IPS DF 4.7 (cell line): ENCODE results near the gene DOCK2.
"Not testable (repeated sequence)": the region's sequence is repeated elsewhere in the genome, so short reads cannot be mapped to it uniquely, and the experiment has no call there.

Experiments
- DNase-seq: peaks from one replicate; pipeline ENCODE4 v3.0.0-alpha.2; 2013; ENCODE audit warnings: low spot score; ENCODE audit errors: extremely low read depth

DOCK2 gene

DNA sequence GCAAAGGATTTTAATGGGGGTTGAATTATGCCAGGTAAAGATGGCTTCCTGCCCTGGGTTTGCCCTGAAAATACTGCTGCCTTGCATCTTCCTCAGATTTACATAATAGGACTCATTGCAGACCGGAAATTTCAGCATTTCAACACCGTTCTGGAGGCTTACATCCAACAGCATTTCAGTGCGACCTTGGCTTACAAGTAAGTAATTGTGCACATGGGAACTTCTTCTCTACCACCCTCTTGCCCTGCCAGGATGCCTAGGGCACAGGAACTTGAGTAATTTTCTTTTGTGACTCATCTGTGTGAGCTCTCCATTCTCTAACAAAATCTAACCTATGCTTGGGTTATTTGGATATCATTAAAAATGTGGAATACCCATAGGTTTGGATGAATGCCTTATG lies 80.2 kb downstream of the DOCK2 start:
- no peak for DNase-seq

DNA sequence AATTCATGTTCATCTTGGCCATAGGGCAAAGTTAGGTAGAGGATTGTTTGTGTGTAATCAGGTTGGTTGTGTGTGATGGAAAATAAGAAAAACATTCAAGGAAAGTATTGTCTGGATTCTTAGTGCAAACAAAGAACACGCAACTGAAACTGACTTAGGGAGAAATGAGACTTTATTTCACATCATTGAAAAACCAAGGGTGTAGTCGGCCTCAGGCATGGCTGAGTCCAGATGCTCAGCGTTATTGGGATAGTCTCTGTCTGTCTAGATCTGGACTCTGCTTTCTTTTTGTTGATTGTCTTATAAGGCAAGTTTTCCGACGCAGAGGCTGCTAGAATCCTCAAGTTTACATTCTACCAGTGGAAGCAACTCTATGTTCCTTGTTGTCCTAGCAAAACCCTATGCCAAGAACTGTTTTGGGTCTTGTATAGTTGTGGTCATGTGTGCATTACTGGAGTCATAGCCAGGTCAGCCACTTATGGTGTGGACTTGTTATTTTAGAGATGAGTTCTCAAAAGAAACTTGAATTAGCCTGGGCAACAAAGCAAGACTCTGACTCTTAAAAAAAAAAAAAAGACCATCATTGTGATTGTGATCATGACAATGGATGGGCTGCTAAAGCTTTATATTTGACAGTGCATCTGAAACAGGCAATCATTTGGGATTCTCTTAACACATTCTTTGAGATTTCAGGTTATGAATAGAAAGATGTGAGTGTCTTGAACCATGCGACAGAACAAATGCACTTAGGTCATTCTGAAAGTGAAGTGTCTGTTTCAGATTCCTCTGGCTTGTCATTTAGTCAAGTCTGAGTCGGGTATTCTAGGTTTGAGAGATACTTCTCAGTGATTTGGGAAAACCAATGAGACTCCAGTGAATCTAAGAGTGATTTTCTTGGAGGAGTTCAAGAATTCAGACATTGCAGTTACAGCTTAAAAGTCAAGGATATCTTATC lies 82.6 kb downstream of the DOCK2 start:
- DNase-seq = no peak

DNA sequence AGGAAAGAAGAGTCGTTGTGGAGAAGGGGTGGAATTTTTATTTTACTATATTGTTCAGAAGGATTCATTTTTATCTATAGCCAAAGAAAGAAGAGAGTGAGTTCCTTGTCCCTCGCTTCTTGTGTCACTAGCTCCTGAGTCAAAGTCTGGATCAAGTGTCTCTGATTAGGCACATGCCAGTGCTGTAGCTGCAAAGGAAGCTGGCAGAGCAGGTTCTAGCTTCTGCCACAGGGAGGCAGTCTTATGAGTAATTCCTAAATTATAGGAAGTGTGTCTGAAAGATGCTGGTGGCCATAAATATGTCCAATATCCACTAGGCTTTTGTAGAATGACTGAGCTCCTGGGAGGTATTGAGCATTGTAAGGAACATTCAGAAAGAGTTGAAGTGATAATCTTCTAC lies 84.7 kb downstream of the DOCK2 start:
- DNase-seq = no peak

DNA sequence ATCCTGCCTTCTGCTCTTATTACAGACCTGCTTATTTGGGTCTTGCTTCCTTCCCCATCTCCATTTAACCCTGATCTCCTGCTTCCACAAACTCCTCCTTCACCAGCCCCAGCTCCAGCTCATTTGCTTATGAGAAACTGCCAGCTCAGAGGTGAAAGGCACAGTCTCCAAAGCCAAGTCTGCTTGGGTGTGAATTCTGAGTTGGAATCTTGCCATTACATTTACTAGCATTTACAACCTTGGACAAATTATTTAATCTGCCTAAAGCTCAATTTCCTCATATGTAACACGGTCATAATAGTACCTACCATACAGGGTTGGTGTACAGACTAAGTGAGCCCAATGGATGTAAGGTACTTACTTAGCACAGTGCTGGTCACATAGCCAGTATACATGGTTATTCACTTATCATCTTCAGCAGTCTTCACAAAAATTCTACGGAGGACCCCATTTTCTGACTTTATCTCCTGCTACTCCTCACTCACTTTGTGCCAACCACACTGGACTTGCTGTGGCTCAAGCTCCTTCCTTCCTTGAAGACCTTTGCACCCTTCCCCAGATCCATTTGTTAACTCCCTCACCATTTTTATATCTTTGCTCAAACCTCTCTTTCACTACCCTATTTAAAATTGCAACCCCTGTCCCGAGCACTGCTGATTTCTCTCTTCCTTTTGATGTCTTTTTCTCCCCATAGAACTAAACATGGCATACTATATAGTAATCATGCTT lies 86.2 kb downstream of the DOCK2 start:
- no peak for DNase-seq

DNA sequence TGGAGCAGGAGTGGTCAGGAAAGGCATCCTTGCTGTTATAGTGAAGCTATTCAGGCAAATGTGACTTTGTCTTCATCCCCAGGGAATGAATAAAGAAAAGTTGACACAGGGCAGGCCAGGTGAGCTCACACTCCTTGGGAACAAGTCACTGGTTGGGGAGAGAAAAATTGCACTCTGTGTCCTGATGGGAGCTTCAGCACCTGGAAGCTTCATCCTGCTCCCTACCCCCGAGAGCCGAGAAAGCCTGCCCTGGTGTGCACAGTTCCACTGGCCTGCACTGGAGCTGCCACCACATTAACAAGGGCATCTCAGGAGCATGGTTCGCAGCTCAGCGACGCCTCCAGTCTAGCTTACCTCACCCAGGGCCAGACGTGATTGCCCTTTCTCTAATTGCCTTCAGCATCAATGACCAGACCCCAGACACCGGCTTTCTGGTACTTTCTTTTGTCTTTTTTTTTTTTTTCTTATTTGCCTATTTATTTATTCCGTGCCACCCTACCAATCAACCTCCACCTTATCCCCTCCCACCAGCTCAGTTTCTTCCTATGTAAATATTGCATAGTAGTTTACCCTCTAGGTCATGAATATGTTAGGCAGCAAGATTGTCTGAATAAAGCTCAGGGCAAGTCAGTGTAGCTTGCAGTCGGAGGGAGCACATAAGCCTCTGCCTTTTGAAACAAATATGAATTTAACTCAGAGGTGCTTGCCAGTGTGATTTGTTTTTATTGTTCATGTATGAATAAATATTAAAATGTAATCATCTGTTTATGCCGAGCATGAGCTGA lies 87.4 kb downstream of the DOCK2 start:
- DNase-seq = no peak

DNA sequence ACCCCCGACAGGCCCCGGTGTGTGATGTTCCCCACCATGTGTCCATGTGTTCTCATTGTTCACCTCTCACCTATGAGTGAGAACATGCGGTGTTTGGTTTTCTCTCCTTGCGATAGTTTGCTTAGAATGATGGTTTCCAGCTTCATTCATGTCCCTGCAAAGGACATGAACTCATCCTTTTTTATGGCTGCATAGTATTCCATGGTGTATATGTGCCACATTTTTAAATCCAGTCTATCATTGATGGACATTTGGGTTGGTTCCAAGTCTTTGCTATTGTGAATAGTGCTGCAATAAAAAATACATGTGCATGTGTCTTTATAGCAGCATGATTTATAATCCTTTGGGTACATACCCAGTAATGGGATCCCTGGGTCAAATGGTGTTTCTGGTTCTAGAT lies 88.6 kb downstream of the DOCK2 start:
- DNase-seq = not testable (repeated sequence)

DNA sequence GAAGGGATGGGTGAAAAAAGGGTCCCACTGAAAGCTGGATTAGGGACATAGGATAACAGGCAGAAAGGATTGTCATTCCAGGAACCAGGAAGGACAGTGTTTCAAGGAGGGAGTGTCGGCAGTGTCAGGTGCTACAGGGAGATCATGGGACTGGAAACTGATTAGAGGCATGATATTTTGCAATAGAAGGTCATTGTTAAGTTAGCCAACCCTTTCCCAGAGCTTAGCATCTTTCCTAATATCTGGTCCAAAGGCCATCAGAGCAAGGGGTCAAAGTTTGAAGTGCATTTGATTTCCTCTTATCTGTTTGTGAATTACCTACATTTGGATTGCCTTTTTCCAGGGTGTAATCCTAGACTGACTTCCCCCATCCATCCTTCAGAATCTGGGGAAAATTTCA lies 91.3 kb downstream of the DOCK2 start:
- no peak for DNase-seq

DNA sequence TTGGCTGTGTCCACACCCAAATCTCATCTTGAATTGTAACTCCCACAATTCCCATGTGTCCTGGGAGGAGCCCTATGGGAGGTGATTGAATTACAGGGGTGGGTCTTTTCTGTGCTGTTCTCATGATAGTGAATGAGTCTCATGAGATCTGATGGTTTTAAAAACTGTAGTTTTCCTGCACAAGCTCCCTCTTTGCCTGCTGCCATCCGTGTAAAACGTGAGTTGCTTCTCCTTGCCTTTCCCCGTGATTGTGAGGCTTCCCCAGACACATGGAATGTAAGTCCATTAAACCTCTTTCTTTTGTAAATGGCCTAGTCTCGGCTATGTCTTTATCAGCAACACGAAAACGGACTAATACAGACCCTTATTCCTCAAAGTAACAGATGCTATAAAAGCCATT lies 94.1 kb downstream of the DOCK2 start:
- DNase-seq = no peak

DNA sequence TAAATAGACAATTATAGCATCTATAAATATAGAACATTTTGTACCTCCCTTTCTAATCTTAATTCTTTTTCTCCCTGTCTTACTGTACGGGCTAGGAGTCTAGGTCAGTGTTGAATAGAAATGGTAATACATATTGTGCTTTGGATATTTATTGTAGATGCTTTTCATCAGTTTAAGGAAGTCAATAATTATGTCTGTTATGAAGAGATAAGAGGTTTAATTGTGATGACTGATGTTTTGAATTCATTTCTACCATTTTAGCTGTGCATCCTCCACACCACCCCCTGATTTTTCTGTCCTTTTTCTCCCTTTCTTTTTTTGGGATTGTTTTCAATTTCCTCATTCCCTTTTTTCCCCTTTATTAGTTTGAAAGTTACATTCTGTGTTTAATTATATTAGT lies 95.8 kb downstream of the DOCK2 start:
- no peak for DNase-seq

DNA sequence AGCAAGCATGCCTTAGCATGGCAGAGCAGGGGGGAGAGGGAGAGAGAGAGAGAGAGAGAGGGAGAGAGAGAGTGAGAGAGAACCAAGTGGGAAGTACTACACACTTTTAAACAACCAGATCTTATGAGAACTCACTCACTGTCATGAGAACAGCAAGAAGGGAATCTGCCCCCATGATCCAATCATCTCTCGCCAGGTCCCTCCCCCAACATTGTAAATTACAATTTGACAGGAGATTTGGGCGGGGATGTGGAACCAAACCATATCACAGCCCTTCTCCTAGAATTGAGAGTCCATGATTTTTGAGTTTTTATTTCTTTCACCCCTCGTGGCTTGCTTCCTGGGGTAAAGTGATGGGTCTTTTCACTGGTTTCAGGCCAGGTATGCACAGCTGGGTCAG lies 98.8 kb downstream of the DOCK2 start:
- DNase-seq = no peak

DNA sequence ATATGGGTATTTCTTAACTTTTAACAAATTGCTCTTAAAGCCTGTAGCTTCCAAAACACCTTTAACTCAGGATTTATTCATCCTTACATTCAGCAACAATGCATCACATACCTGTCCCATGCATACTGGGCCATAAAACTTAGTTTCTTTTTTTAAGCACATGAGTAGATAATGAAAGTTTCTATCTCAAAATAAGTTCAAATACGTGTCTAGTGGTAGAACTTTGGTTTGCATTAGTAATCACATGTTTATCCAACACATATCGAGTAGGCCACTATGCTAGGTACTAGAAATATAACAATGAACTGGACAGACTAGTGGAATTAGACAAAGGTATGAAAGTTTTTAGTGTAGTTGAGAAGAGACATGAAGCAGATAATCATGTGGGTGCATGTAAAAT lies 99.6 kb downstream of the DOCK2 start:
- DNase-seq = no peak

DNA sequence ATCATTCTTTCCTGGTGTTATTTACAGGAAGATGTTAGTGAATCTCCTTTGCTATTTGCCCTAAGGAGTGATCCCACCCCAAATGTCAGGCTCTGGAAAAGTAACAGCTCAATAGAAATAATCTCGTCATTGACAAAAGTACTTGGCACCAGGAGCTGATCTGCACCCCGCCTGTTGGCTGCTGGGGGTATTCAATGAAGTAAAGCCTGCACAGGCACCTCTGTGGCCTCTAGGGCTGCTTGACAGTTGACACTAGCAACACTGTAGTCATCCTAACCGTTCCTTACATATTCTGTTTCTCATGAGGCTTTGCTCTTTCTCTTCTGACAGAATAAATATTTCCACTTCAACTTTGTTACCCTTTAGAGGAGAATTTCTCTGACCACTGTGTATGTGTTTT lies 103.4 kb downstream of the DOCK2 start:
- DNase-seq = no peak

DNA sequence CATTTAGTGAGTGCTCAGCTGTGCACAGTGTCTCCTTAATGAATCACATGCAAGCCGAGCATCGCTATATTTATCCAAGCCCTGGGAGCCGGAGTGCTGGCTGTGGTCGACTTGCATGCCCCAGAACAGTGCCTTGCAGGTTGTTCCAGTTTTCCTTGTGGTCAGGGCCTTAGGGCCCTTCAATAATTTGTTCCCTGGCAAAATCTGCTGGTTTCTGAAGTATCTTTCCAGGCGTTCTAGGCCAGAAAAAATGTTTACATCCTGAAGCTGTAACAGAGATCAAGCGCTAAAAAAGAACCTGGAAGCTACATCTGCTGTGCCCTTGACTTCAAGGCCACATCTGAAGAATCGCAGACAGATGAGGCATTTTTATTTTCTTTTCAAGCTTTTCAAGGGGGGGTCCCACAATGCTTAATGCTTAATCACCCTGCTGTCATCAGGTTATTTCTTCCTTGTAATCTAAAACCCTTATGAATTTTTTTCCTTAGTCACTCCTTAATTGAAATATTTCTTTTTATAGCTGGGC lies 105.8 kb downstream of the DOCK2 start:
- no peak for DNase-seq

DNA sequence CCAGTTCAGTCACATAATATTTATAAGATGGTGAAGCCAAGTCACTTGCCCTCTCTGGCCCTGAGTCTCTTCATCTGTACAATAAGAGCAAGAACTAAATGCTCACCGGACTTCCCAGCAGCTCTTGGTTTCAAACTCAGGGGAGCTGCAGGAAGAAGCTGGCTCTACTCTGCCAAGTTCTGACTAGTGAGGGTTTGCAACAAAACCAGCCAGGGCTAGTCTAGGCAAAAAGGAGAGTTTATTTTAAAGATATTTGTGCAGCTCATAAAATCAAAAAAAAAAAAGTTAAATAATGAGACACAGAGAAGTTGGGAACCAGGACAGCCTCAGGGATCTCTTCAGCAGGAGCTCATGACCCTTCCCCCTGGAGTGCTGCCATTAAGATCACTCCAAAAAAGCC lies 107.3 kb downstream of the DOCK2 start:
- no peak for DNase-seq

DNA sequence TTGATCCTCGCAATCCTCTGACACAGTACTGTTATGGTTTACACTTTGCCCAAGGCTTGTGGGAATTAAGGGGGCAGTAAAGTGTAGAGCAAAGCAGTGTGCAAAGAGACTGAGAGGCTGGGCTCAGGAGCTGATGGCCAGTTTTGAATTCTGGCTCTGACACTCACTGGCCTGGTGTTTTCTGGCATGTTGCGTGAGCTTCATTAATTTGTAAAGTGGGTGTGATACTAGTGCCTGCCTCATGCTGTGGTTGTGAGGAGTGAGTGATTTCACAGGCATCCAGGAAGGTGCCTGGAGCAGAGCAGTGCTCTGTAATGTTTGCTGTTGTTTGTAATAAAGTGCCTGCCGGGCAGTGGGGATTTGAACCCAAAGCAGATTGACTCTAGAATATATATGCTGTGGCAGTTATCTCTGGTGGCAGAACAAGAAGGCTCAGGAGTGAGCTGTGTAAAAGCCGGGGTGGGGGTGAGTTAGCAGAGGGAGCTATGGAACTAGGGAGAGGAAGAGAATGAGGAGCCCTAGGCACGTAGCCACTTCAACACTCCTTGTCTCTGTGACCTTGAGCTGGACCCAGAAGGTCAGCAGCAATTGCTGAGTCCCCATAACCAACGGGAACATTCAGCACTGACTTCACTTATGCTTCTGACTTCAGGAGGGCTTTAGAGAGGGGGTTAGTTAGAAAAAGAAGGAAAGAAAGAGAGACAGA lies 108.5 kb downstream of the DOCK2 start:
- no peak for DNase-seq

DNA sequence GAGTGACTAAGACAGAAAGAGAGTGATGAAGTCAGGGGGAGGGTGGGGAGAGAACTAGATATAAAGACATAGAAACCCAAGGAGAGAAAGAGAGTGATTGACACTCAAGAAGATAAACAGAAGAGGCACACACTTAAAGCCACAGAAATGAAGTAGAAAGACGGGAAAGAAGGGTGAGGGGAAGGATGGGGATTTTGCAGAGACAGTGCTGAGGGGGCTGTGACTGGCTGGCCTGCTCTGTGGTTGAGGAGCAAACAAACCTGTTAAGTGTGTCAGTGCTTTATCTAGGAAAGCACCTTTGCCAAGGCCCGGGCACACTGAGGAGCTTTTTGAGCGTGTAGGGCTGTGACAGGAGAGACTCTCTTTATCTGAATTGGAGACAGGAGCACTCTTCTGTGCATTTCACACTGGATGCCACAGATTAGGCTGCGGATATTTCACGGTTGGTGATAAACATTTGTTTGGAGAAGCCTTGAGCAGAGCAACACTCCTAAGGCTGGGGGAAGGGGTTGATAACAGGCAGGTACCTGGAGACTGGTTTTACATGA lies 109.1 kb downstream of the DOCK2 start:
- no peak for DNase-seq

DNA sequence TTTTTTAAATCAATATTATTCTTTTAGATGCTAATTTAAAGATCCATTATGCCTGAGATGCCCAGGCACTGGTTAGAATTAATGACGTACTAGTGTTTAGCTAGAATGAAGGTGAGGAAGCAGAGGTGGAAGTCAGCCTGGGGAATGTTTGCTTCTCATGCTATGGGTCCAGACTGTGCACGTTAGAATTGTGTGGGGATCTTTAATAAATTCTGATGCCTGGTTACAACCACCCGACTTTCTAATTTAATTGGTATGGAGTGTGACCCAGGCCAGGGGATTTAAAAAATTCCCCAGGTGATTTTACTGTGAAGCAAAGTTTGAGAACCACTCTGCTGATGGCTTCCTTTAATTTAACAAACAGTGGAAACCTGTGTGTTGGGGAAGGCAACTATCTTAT lies 111.1 kb downstream of the DOCK2 start:
- no peak for DNase-seq

DNA sequence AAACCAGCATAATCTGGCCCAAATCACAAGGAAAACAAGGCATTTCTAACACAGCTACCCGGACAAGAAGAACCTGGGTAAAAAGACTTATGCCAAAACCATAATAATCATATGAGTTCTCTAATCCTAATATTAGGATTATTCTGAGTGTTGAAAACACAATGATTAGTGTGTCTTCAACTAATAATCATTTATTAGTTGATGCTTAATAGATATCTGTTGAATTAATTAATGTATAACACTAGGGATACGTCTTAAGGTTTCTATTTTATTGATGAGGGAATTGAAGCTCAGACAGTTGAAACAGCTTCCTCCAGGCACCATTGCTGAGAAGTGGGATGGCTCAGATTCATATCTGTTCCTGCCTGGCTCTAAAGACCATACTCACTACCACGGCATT lies 112.2 kb downstream of the DOCK2 start:
- DNase-seq = no peak

DNA sequence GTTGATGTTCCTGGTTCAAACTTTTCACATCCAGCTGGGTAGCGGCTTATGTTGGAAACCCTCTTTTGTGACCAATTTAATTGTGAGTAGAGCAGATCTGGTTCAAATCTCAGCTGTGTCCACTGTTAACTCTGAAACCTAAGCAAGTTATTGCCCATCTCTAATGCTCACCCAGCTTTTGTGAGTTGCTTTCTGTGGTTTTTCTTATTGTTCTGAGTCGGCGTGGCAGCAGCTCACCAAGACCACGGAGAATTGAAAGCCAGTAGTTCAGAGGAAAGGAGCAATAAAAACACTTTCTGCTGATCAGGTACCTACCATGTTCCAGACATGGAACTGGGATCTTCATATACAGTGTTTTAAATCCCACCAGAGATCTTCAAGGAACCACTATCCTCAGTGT lies 114.4 kb downstream of the DOCK2 start:
- DNase-seq = no peak

DNA sequence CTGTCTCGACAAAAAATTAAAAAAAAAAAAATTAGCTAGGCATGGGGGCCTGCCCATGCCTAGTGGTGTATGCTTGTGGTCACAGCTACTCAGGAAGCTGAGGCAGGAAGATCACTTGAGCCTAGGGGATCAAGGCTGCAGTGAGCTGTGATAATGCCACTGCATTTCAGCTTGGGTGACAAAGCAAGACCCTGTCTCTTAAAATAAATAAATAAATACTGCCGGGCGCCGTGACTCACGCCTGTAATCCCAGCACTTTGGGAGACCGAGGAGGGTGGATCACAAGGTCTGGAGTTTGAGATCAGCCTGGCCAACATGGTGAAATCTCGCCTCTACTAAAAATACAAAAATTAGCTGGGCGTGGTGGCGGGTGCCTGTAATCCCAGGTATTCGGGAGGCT lies 115.5 kb downstream of the DOCK2 start:
- not testable (repeated sequence) for DNase-seq

DNA sequence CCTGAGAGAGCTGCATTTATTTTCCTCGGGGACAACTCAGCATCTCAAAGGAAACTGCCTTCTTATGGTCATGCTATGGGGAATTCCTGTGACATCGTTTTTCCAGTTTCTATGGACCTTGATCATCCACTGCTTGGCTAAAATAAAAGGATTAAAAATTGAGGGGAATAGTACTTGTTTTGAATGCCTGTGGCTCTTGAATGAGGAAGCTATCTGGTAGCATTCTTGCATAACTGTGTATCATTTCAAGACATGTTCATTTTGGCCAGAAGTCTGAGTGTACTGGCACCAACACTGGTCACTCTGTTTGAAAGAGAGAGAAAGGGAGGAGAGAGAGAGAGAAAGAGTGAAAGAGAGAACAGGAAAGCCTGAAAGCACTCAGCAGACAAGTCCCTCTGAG lies 116.7 kb downstream of the DOCK2 start:
- DNase-seq = no peak
